Tibial artery (tissue), 4 donors: ENCODE data around the gene ZNF76.
A peak's percentile ranks its signal among the peaks of the same experiment; 100 is the strongest.

ENCODE experiments used
- DNase-seq, 2 donors: peaks; one replicate each; pipeline ENCODE4 v3.0.0-alpha.2; 2019
- H3K27ac ChIP-seq, 2 donors: fragments of 200-600 bp; sonication (generic) in 1 of 2; 1 replicate in 1 of 2; 2 replicates in 1 of 2; pipeline ENCODE4 v1.5.1; 2018 to 2019; ENCODE audit warnings: mild to moderate bottlenecking in 1 of 2
- H3K27me3 ChIP-seq, 2 donors: fragments of 200-600 bp; sonication (generic) in 1 of 2; one replicate each; pipeline versions ENCODE4 v1.5.1 to v1.6.0; 2016 to 2019
- H3K36me3 ChIP-seq, 3 donors: fragments of 200-600 bp; sonication (generic) in 2 of 3; one replicate each; pipeline ENCODE4 v1.5.1; 2016 to 2019; ENCODE audit warnings: mild to moderate bottlenecking in 2 of 3
- H3K4me1 ChIP-seq, 4 donors: fragments of 200-600 bp; sonication (generic) in 2 of 4; 1 replicate in 3 of 4; 2 replicates in 1 of 4; pipeline ENCODE4 v1.5.1; 2016 to 2019
- H3K4me3 ChIP-seq, 2 donors: fragments of 200-600 bp; sonication (generic) in 1 of 2; 1 replicate in 1 of 2; 2 replicates in 1 of 2; pipeline ENCODE4 v1.5.1; 2018 to 2019; ENCODE audit warnings: mild to moderate bottlenecking in 2 of 2
- H3K9me3 ChIP-seq, 3 donors: fragments of 200-600 bp; sonication (generic) in 1 of 3; one replicate each; pipeline ENCODE4 v1.5.1; 2016 to 2019
- intact Hi-C: fragments of 100-400 bp; cut with DNase I; formaldehyde crosslinking; loops from one replicate; pipeline ENCODE4 v1.15.0; 2023; ENCODE audit warnings: low total_unique reads
- TF ChIP-seq, protein P1 (sequence below), 2 experiments: fragments of 200-600 bp in 1 of 2; fragments of 450-650 bp in 1 of 2; IDR thresholded peaks; one replicate each; pipeline ENCODE4 v1.5.1; 2017 to 2019; ENCODE audit warnings: antibody characterized with exemption in 2 of 2, mild to moderate bottlenecking in 1 of 2, moderate library complexity in 1 of 2

The ZNF76 gene

GRCh38 chr6:35288834-35289233, 29.3 kb downstream of the ZNF76 start:
- Histone ChIP-seq H3K27ac (no peak overlapping the region), H3K4me1 (no peaks in the 10 kb centered on the region), H3K36me3 (peaks cover 78 to 100% (median 97%) of the 10 kb centered on the region in 3 donors), H3K9me3 (no peaks in the 10 kb centered on the region), H3K4me3 (no peak overlapping the region), H3K27me3 (no peaks in the 10 kb centered on the region)
- intact Hi-C loops: no loop called here
- TF ChIP-seq, protein P1, sequence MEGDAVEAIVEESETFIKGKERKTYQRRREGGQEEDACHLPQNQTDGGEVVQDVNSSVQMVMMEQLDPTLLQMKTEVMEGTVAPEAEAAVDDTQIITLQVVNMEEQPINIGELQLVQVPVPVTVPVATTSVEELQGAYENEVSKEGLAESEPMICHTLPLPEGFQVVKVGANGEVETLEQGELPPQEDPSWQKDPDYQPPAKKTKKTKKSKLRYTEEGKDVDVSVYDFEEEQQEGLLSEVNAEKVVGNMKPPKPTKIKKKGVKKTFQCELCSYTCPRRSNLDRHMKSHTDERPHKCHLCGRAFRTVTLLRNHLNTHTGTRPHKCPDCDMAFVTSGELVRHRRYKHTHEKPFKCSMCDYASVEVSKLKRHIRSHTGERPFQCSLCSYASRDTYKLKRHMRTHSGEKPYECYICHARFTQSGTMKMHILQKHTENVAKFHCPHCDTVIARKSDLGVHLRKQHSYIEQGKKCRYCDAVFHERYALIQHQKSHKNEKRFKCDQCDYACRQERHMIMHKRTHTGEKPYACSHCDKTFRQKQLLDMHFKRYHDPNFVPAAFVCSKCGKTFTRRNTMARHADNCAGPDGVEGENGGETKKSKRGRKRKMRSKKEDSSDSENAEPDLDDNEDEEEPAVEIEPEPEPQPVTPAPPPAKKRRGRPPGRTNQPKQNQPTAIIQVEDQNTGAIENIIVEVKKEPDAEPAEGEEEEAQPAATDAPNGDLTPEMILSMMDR (IDR thresholded peaks at IDR 0.05): no peak
- DNase-seq: no peak

GRCh38 chr6:35291491-35291890, 32.0 kb downstream of the ZNF76 start:
- no peaks in the 10 kb centered on the region for H3K4me1 ChIP-seq
- TF ChIP-seq, protein P1 (IDR thresholded peaks at IDR 0.05): no peak
- no peak overlapping the region for H3K4me3 ChIP-seq
- no peaks in the 10 kb centered on the region for H3K27me3 ChIP-seq
- no peak overlapping the region for H3K27ac ChIP-seq
- no peak for DNase-seq
- intact Hi-C loops: no loop called here
- no peaks in the 10 kb centered on the region for H3K9me3 ChIP-seq
- peaks cover 60 to 100% (median 96%) of the 10 kb centered on the region in 3 donors for H3K36me3 ChIP-seq

DNA sequence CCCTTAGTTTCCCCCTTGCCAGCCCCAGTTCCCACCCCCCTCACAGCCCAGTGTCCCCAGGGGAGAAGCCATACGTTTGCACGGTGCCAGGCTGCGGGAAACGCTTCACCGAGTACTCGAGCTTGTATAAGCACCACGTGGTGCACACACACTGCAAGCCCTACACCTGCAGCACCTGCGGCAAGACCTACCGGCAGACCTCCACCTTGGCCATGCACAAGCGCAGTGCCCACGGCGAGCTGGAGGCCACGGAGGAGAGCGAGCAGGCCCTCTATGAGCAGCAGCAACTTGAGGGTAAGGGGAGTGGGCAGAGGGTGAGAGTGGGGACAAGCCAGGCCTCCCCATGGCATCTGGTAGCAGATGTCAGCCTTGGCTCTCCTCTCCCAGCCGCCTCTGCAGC, 33.0 kb downstream of the ZNF76 start:
- DNase-seq: peak in 1 of 2 donors; percentile 59
- TF ChIP-seq, protein P1 (IDR thresholded peaks at IDR 0.05): no peak
- Histone ChIP-seq H3K4me1 (peaks cover 0 to 5% (median 1%) of the 10 kb centered on the region in 4 donors), H3K36me3 (peaks cover 50 to 92% (median 86%) of the 10 kb centered on the region in 3 donors), H3K27me3 (no peaks in the 10 kb centered on the region), H3K9me3 (no peaks in the 10 kb centered on the region), H3K4me3 (no peak overlapping the region), H3K27ac (no peak overlapping the region)
- intact Hi-C loops: no loop called here

DNA sequence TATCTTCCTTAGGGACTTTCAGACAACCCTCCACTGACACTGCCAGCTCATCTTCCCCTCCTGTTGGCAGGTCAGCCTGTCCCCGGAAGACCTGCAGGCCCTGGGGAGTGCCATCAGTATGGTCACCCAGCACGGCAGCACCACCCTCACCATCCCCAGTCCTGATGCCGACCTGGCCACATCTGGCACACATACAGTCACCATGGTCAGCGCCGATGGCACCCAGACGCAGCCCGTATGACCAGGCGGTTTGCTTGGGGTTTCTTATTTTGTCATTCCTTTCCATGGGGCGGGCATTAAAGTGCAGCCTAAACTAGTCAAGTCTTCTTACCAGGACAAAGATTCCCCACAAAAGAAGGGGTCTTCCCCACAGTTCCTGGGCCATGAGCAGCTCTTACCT, 34.1 kb downstream of the ZNF76 start:
- peaks cover 38 to 80% (median 74%) of the 10 kb centered on the region in 3 donors for H3K36me3 ChIP-seq
- no peak overlapping the region for H3K27ac ChIP-seq
- DNase-seq: peak in 1 of 2 donors; percentile 57
- H3K4me1 ChIP-seq: peaks cover 0 to 12% (median 1%) of the 10 kb centered on the region in 4 donors
- intact Hi-C loops: no loop called here
- H3K27me3 ChIP-seq: no peaks in the 10 kb centered on the region
- no peaks in the 10 kb centered on the region for H3K9me3 ChIP-seq
- TF ChIP-seq, protein P1 (IDR thresholded peaks at IDR 0.05): no peak
- no peak overlapping the region for H3K4me3 ChIP-seq

GRCh38 chr6:35294308-35294945, 34.9 kb downstream of the ZNF76 start:
- intact Hi-C loops: no loop called here
- no peak overlapping the region for H3K27ac ChIP-seq
- peak in 1 of 2 donors; percentile 29 for DNase-seq
- peaks cover 0 to 12% (median 1%) of the 10 kb centered on the region in 4 donors for H3K4me1 ChIP-seq
- H3K9me3 ChIP-seq: no peaks in the 10 kb centered on the region
- peaks cover 38 to 73% (median 66%) of the 10 kb centered on the region in 3 donors for H3K36me3 ChIP-seq
- H3K27me3 ChIP-seq: no peaks in the 10 kb centered on the region
- TF ChIP-seq, protein P1 (IDR thresholded peaks at IDR 0.05): peak; percentile 56 to 57
- H3K4me3 ChIP-seq: no peak overlapping the region
